Cardiac fibroblast (primary cell): ENCODE data around the gene SYNGAP1.

ENCODE experiments used
- DNase-seq, 2 donors: peaks; one replicate each; pipeline versions ENCODE4 v3.0.0 to v3.0.0-alpha.2; 2010; ENCODE audit warnings: low read depth in 2 of 2
- H3K4me3 ChIP-seq, 2 donors: replicated peaks in 1 of 2; 1 replicate in 1 of 2; 2 replicates in 1 of 2; pipeline ENCODE4 v1.5.1; 2011; ENCODE audit warnings: low read depth in 2 of 2, low read length in 2 of 2, mild to moderate bottlenecking in 2 of 2, moderate library complexity in 1 of 2
- TF ChIP-seq, protein P1 (sequence below): IDR thresholded peaks from one replicate; pipeline ENCODE4 v1.5.1; 2011; ENCODE audit warnings: low read depth, mild to moderate bottlenecking, low read length, inconsistent platforms

Gene SYNGAP1

DNA sequence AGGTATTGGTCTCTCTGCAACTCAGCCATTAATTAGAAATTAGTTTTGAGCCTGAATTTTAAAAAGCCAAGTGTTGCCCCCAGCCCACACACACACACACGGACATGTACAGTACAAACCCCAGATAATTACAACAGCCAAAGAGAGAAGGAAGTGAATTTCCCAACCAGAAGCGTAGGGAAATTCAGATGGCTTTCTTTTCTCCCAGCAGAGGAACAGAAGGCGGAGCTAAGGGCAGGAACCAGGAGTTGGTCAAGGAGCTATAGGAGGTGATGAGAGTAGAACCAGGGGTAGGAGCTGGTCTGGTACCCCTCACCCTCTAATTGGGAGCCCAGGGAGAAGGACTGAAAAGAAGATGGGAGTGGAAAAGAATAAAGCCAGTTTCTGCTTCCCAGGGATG, 30.6 kb downstream of the SYNGAP1 start:
- TF ChIP-seq, protein P1, sequence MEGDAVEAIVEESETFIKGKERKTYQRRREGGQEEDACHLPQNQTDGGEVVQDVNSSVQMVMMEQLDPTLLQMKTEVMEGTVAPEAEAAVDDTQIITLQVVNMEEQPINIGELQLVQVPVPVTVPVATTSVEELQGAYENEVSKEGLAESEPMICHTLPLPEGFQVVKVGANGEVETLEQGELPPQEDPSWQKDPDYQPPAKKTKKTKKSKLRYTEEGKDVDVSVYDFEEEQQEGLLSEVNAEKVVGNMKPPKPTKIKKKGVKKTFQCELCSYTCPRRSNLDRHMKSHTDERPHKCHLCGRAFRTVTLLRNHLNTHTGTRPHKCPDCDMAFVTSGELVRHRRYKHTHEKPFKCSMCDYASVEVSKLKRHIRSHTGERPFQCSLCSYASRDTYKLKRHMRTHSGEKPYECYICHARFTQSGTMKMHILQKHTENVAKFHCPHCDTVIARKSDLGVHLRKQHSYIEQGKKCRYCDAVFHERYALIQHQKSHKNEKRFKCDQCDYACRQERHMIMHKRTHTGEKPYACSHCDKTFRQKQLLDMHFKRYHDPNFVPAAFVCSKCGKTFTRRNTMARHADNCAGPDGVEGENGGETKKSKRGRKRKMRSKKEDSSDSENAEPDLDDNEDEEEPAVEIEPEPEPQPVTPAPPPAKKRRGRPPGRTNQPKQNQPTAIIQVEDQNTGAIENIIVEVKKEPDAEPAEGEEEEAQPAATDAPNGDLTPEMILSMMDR = no peak
- H3K4me3 ChIP-seq = no peak overlapping the region
- DNase-seq = peak in 1 of 2 donors; percentile 20

GRCh38 chr6:33451606-33452005, 31.7 kb downstream of the SYNGAP1 start:
- DNase-seq = no peak
- H3K4me3 ChIP-seq = no peak overlapping the region
- TF ChIP-seq, protein P1 = no peak

DNA sequence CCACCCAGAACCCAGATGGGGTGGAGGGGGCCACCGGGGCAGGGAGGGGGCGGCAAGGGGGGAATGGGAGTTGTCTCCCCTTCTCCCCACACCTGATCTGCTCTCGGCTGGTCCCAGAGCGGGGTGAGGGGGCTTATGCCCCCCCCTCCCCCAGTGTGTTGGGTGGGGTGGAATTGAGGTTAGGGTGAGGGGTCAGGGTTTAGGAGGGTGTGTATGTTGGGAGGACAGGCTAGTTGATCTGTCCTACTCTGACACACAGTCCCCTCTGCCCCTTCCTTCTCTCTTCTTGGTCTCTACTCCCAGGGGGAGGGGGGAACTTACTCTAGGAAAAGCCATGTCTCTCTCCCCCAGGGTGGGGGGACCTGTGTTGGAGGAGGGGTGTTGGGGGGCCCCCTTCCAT, 32.6 kb downstream of the SYNGAP1 start:
- TF ChIP-seq, protein P1 = no peak
- DNase-seq = no peak
- no peak overlapping the region for H3K4me3 ChIP-seq

DNA sequence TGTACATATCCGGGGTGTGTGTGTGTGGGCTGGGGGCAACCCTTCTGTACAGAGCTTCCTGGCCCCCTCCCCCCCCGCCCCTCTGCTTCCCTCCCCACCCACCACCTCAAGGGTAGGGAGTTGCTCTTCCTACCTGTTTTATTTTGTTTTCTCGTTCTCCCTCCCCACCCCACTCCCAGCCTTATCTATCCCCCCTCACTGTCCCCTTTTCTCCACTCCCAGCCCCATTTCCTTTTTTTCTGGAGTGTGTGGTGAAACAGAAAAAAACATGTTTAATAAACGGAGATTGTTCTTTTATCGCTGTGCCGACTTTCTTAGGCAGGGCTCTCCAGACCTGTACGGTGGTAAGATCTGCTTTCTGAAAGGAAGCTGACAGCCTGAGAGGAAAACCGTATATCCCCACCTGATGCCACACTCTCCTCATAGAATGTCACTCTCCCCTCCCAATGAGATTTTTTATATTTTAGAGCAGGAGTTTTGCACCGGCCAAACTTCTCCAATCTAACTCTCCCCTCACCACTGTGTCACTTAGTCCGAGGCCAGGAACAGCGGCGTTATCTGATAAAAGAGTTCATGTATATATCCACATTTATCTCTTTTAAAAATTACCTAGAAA, 33.6 kb downstream of the SYNGAP1 start:
- peak; percentile 6 to 14 for DNase-seq
- peak overlapping the region; percentile 91 to 92 for H3K4me3 ChIP-seq
- TF ChIP-seq, protein P1 = no peak

- peak within 1 kb of the TSS; percentile 91 to 92 for H3K4me3 ChIP-seq
- peak; percentile 96 to 97 for DNase-seq
Observed at GRCh38 chr6:33454009-33454946, 34.4 kb downstream of the SYNGAP1 start, which contains the start of gene ZBTB9. Gene ZBTB9, plus strand, starts transcription at chr6:33454576. Its CDS starts 525 bp downstream, at chr6:33455101.

GRCh38 chr6:33455051-33455450, 35.2 kb downstream of the SYNGAP1 start:
- TF ChIP-seq, protein P1 = no peak

More at GRCh38 chr6:33454009-33454946, 34.4 kb downstream of the SYNGAP1 start, which contains the start of gene ZBTB9:
- TF ChIP-seq, protein P1 = no peak

More at GRCh38 chr6:33455051-33455450, 35.2 kb downstream of the SYNGAP1 start:
- no peak for DNase-seq
- peak overlapping the region; percentile 91 to 92 for H3K4me3 ChIP-seq
